Stimulated activated CD4-positive, alpha-beta T cell treated with anti-CD3 and anti-CD28 coated beads, TNF-alpha, amount 100 ng/mL, for 1 hour (primary cell): ENCODE measurements around the gene RAB3A.
"Not testable (repeated sequence)": the region's sequence is repeated elsewhere in the genome, so short reads cannot be mapped to it uniquely, and the experiment has no call there.

Experiments used
- DNase-seq, 3 donors: peaks; one replicate each; pipeline ENCODE4 v3.0.0-alpha.2; 2020; ENCODE audit warnings: low read depth in 3 of 3, low spot score in 1 of 3

RAB3A gene

GRCh38 chr19:18224525-18225354 is 20.9 kb upstream of the RAB3A start:
- DNase-seq = peak; percentile 55 to 78 (median 70)

- no peak for DNase-seq
Observed at GRCh38 chr19:18223860-18224524, 20.1 kb upstream of the RAB3A start.

GRCh38 chr19:18221815-18222725 is 18.2 kb upstream of the RAB3A start:
- DNase-seq = no peak

- DNase-seq = no peak
Observed at GRCh38 chr19:18220632-18221275, 16.9 kb upstream of the RAB3A start.

GRCh38 chr19:18219911-18220631 is 16.2 kb upstream of the RAB3A start:
- DNase-seq = no peak

GRCh38 chr19:18218600-18218999 is 14.8 kb upstream of the RAB3A start:
- no peak for DNase-seq

- no peak for DNase-seq
Observed at GRCh38 chr19:18218159-18218558, 14.3 kb upstream of the RAB3A start.

- DNase-seq = no peak
Observed at GRCh38 chr19:18216789-18217188, 12.9 kb upstream of the RAB3A start.

- DNase-seq = no peak
Observed at GRCh38 chr19:18214779-18215433, 11.1 kb upstream of the RAB3A start.

GRCh38 chr19:18211683-18212082 is 7.8 kb upstream of the RAB3A start:
- DNase-seq = no peak

- not testable (repeated sequence) for DNase-seq
Observed at GRCh38 chr19:18209912-18210311, 6.1 kb upstream of the RAB3A start.

GRCh38 chr19:18208098-18208951 is 4.5 kb upstream of the RAB3A start:
- DNase-seq = peak in 1 of 3 donors; percentile 46

GRCh38 chr19:18206018-18206417 is 2.2 kb upstream of the RAB3A start:
- DNase-seq = no peak

- DNase-seq = no peak
Observed at GRCh38 chr19:18205200-18205892, 1.5 kb upstream of the RAB3A start.

GRCh38 chr19:18204394-18205199 is 755 bp upstream of the RAB3A start:
- DNase-seq = no peak

- DNase-seq = no peak
Observed at GRCh38 chr19:18203408-18203862, 407 bp downstream of the RAB3A start.

GRCh38 chr19:18202778-18203407 is 949 bp downstream of the RAB3A start:
- no peak for DNase-seq
